Cerebellar cortex (tissue), 1 donor: Measurements from ENCODE around the gene SLC35B1.
"Not testable (repeated sequence)": the region's sequence is repeated elsewhere in the genome, so short reads cannot be mapped to it uniquely, and the experiment has no call there.

Experiments used
- DNase-seq: peaks from one replicate; pipeline ENCODE4 v3.0.0-alpha.2; 2015; ENCODE audit warnings: low spot score

Gene SLC35B1

GRCh38 chr17:49734515-49735490 is 27.0 kb upstream of the SLC35B1 start:
- no peak for DNase-seq

DNA sequence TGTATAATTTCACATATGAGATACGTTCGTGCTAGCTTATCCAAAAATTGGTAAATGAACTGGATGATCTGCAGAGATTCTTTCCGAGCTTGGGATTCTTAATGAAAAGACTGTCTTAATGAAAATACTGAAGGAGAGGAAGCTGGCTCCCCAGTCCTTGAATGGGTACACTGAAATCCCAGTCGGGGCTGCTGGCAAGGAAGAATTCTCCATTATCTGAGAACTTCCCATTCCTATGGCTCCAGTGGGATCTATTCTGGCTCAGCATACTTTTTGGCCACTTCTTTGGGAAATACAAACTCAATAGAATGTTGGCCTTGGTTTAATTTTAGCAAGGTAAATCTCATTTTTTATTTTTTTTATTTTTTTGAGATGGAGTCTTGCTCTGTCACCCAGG is 23.7 kb upstream of the SLC35B1 start:
- no peak for DNase-seq

DNA sequence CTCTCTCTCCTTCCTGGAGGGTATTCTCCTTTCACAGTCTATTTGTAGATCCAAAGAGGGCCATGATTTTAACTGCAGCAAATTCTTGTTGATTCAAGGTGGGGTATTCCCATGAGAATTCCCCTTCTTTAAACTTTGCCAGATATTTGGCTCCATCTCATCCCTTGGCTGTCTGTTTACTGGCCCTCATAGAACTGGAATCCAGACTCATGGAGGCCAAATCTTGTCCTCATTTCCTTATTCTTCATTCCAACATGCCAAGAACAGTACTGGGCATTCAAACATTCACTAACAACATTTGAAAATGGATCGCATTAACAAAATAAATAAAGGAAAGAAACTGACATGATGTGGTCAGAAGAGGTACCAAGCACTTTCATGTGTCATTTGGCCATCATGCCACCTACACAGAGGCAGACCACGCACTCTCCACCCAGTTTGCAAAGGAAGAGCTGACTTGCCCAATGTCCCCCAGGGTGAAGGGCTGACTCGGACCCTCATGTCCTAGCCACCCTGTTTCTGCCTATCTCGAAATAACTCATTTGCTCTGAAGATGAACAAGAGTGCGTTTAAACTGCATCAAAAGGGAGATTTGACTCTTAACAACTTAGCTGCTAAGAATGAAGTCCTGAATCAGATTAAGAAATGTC is 23.1 kb upstream of the SLC35B1 start:
- no peak for DNase-seq

DNA sequence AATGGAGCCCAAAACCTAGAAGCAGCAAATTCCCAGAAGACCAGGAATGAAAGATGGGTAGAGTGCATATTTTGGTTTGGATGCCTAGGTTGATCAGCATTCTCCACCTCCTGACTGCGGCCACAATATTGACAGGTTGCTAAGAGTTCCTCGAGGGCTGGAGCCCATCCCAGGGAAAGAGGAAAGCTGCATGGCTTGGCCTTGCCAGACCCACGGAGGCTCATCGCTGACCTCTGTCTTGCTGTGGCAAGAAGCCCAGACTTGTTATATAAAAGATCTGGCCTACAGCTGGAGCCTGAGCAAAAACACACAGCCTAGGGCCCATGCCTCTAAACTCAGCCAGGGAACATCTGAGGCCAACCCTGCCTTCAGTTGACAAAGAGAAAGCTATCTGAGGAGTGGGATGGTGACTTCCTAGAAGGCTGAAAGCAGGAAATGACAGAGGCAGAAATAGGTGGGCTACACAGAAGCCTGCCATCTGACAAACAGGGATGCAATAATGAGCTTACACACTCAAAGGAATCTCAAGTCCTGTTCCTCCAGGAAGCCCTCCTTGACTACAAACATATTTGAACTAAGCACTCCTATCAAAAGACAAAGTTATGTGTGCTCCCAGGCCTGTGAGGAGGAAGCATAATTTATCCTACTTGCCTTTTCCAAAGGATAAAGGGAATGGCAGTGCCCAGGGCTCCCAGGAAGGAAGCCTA is 22.5 kb upstream of the SLC35B1 start:
- DNase-seq = peak; percentile 92

DNA sequence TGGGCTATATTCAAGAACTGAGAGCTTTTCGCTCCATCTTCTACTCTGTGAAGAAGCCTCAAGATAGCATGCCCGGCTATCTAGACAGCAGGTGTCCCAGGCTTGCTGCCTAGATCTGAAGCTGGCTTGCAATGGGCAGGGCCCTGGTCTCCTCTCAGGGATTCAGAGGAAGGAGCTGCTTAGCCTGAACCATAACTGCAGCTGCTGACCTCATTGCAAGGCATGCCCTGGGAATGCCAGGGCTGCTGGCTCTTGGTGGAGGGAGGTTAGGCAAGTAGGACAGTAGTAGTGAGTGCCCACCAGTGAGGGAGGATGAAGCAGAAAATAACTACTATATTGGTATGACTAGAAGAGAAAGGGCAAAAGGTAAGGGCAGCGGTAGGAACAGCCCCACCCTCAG is 21.3 kb upstream of the SLC35B1 start:
- DNase-seq = no peak

- no peak for DNase-seq
Observed at GRCh38 chr17:49728425-49728824, 20.7 kb upstream of the SLC35B1 start.

- no peak for DNase-seq
Observed at GRCh38 chr17:49727380-49727779, 19.6 kb upstream of the SLC35B1 start.

GRCh38 chr17:49725452-49726130 is 17.8 kb upstream of the SLC35B1 start:
- no peak for DNase-seq

GRCh38 chr17:49724552-49724951 is 16.8 kb upstream of the SLC35B1 start:
- DNase-seq = not testable (repeated sequence)

GRCh38 chr17:49723423-49723822 is 15.7 kb upstream of the SLC35B1 start:
- DNase-seq = no peak

DNA sequence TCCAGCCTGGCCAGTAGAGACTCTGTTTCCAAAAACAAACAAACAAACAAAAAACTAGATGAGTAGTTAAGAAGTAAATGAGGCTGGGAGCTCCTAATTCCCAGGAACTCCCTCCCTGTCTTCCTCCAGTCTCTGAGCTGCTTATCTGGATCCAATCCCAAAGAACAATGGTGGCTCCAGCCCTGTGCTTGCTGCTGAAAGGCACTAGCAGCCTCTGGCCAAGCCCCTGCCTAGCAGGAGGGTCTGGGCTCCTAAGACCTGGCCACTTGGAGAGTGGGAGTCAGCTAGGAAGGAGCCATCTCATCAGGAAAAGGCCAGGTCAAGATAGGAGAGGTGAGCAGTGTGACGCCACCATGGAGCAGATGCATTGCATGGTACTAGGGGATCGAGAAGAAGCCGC is 14.3 kb upstream of the SLC35B1 start:
- no peak for DNase-seq

GRCh38 chr17:49717371-49717861 is 9.7 kb upstream of the SLC35B1 start:
- peak; percentile 96 for DNase-seq

- DNase-seq = no peak
Observed at GRCh38 chr17:49716668-49717364, 9.1 kb upstream of the SLC35B1 start.

DNA sequence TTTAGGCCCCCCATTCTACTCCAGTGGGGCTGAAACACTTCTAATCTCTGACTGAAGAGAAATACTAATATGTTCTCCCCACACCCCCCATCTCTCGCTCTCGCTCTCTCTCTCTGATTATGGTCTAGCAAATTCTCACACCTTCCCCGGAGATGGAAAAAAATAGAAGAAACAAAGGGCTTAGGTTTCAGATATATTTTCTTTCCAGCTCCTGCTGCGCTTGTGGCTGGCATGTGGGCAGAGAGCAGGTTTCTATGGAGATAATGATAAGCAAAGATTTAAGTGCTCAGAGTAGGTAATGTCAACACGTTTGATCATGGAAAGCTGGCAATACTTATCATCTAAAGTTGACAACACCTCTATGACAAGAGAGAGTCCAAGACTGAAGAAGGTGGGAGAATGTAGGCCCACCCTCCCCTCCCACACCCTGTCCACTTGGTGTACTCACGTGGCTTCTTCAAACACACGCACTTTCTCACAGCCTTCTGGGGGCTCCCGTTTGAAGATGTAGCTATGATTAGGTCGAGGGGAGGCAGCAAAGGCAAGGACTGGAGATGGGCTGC is 8.0 kb upstream of the SLC35B1 start:
- DNase-seq = peak; percentile 23

DNA sequence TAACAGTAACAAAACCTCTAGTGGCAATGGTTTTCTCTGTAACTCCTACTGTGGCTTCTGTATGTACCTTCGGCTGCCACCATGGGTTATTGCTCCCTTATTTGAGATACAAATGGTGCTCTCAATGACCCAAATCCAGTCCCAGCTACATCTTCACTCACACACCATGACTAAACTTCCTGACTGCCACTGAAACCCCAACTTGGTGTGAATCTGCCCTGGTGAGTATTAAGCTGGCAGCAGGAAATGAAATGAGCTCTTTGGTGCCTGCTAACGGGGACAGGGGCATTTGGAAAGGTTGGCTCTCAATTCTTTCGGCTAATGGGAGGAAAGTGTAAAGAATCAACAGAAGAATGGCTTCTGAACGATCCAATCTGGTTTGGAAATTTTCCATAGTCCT is 7.5 kb upstream of the SLC35B1 start:
- no peak for DNase-seq

DNA sequence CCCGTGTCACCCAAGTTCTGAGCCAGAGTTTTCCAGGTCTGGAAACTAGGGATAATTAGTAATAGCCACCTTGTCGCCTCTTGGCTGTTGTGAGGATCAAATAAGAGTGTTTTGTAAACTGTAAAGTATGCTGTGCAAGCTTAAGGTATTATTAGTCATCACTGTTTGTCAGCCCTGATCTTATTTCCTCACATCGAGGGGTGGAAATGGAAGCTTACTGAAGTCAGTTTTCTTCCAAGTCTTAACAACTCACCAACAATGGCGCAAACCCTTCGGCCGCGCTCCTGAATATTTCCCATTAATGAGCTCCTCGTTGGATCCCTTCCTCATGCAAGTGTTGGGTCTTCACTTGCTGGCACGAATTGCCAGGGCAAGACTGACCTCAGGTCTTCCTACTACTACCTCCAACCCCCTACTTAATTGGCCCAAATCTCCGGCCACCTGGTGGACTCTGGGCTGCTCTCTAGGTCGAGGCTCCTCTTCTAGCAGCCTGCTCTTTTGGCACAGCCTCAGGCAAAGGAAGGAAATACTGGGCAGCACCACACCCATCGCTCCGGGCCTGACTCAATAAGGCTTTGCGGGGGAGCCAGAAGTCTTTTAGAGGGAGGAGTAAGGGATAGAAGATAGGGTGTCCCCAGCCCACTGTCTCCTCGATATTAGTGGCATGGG is 885 bp upstream of the SLC35B1 start:
- peak; percentile 69 for DNase-seq

GRCh38 chr17:49707246-49707607 is 537 bp downstream of the SLC35B1 start:
- no peak for DNase-seq

DNA sequence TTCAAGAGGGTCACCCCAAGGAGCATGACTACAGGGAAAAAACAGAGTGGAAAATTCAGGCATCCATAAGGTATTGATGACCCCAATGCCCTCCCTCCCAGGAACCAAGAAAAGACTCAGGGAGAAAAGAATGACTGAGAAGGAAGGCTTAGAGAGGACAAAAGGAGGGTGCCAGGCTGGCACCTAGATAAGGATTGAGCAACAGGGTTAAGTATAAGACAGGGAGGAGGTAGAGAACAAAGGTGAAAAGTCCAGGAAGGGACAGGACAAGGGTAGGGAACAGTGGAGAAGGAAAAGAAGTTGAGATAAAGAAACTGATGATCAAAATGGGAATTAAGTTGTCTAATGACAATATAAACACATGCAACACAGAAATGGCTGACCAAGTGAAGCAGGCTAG is 2.5 kb downstream of the SLC35B1 start:
- DNase-seq = no peak

- DNase-seq = peak; percentile 92
Observed at GRCh38 chr17:49703557-49704277, 4.0 kb downstream of the SLC35B1 start.

- DNase-seq = no peak
Observed at GRCh38 chr17:49700960-49701359, 6.8 kb downstream of the SLC35B1 start.
